ENCODE measurements around the gene PPM1H. TPM values are rescaled to one million over a fixed set of nuclear protein-coding genes. Genes with fewer than 3 reads are reported as not detected.

PPM1H gene
- polyA plus RNA-seq, 1 of the 3 experiments (the other 2 are of a cell fraction) = 0.13 TPM

- H3F3A ChIP-seq (replicated peaks; ENCODE audit: insufficient read depth) = no peaks in the 10 kb centered on the region
- no peaks in the 10 kb centered on the region for H3K9me2 ChIP-seq
- no peak overlapping the region for H3K9ac ChIP-seq
- TF ChIP-seq PBX3 (IDR thresholded peaks at IDR 0.05) (no peak), MXI1 (IDR thresholded peaks at IDR 0.05; ENCODE audit: low read depth, low read length) (no peak), EP300 (IDR thresholded peaks at IDR 0.05; ENCODE audit: borderline replicate concordance in 1 of 2, low read depth in 1 of 2, low read length in 1 of 2) (no peak), FOXJ3 (CRISPR knock-in tag; IDR thresholded peaks at IDR 0.05) (no peak)
- POLR2A ChIA-PET = no interaction called here
- no peak overlapping the region for H3K27ac ChIP-seq (ENCODE audit: low read depth in 2 of 2, low read length in 1 of 2)
- no peak overlapping the region for H3K4me2 ChIP-seq
- peaks cover 0 to 3% of the 10 kb centered on the region in 2 experiments; a peak in 1 of 4 replicates for H3K4me1 ChIP-seq (ENCODE audit: control insufficient read depth in 1 of 2, insufficient read depth in 2 of 2, low read depth in 1 of 2, low read length in 1 of 2)
- no peak for DNase-seq
- no peaks in the 10 kb centered on the region for H4K20me1 ChIP-seq (ENCODE audit: insufficient read depth)
- H3K36me3 ChIP-seq (replicated peaks in 1 of 2; ENCODE audit: control insufficient read depth in 1 of 2, insufficient read depth in 2 of 2, low read length in 1 of 2) = no peaks in the 10 kb centered on the region
- no peak overlapping the region for H2AFZ ChIP-seq (ENCODE audit: low read depth)
- 47% methylated on average over 3 of the region's 3 CpGs for WGBS (ENCODE audit: low lambda C conversion rate)
- H3K79me2 ChIP-seq (ENCODE audit: insufficient read depth) = no peaks in the 10 kb centered on the region
- CTCF ChIA-PET = no interaction called here
- H3K27me3 ChIP-seq (ENCODE audit: insufficient read depth) = no peaks in the 10 kb centered on the region
- no peak overlapping the region for H3K4me3 ChIP-seq (ENCODE audit: low read depth in 2 of 2, low read length in 1 of 2)
- H3K9me3 ChIP-seq = no peaks in the 10 kb centered on the region
Observed at GRCh38 chr12:62805517-62805916, 129.4 kb downstream of the PPM1H start.

- POLR2A ChIA-PET = no interaction called here
- Histone ChIP-seq H3K4me1 (ENCODE audit: control insufficient read depth in 1 of 2, insufficient read depth in 2 of 2, low read depth in 1 of 2, low read length in 1 of 2) (peaks cover 0 to 3% of the 10 kb centered on the region in 2 experiments; a peak in 1 of 4 replicates), H3K9me3 (no peaks in the 10 kb centered on the region), H3K79me2 (ENCODE audit: insufficient read depth) (no peaks in the 10 kb centered on the region), H4K20me1 (ENCODE audit: insufficient read depth) (no peaks in the 10 kb centered on the region), H3K27ac (ENCODE audit: low read depth in 2 of 2, low read length in 1 of 2) (no peak overlapping the region), H3K36me3 (replicated peaks in 1 of 2; ENCODE audit: control insufficient read depth in 1 of 2, insufficient read depth in 2 of 2, low read length in 1 of 2) (no peaks in the 10 kb centered on the region), H3K4me2 (no peak overlapping the region), H3K27me3 (ENCODE audit: insufficient read depth) (no peaks in the 10 kb centered on the region), H3K4me3 (ENCODE audit: low read depth in 2 of 2, low read length in 1 of 2) (no peak overlapping the region), H3F3A (replicated peaks; ENCODE audit: insufficient read depth) (no peaks in the 10 kb centered on the region), H3K9me2 (no peaks in the 10 kb centered on the region), H2AFZ (ENCODE audit: low read depth) (no peak overlapping the region), H3K9ac (no peak overlapping the region)
- WGBS (ENCODE audit: low lambda C conversion rate) = 86% methylated on average over 2 of the region's 2 CpGs
- TF ChIP-seq MEF2A (IDR thresholded peaks at IDR 0.05; ENCODE audit: borderline replicate concordance, low read depth) (no peak), FOSL2 (IDR thresholded peaks at IDR 0.05; ENCODE audit: borderline replicate concordance, low read depth) (no peak), NRF1 (IDR thresholded peaks at IDR 0.05; ENCODE audit: low read depth, low read length) (no peak), NFIC (IDR thresholded peaks at IDR 0.05; ENCODE audit: borderline replicate concordance) (no peak), FOXJ3 (CRISPR knock-in tag; IDR thresholded peaks at IDR 0.05) (no peak), IRF3 (IDR thresholded peaks at IDR 0.05; ENCODE audit: low read depth, low read length) (no peak), GATA2 (CRISPR knock-in tag; IDR thresholded peaks at IDR 0.05) (no peak), FOXM1 (IDR thresholded peaks at IDR 0.05; ENCODE audit: low read depth) (no peak), POLR2AphosphoS5 (IDR thresholded peaks at IDR 0.05; ENCODE audit: low read depth, low read length) (no peak), EZH2phosphoT487 (IDR thresholded peaks at IDR 0.05; ENCODE audit: borderline replicate concordance, low read depth) (no peak), USF1 (IDR thresholded peaks at IDR 0.05; ENCODE audit: borderline replicate concordance, low read depth) (no peak), SIN3A (IDR thresholded peaks at IDR 0.05; ENCODE audit: borderline replicate concordance, low read depth, low read length) (no peak), ZBTB33 (IDR thresholded peaks at IDR 0.05; ENCODE audit: borderline replicate concordance, low read depth) (no peak), RXRA (IDR thresholded peaks at IDR 0.05; ENCODE audit: borderline replicate concordance, low read depth) (no peak), CTCF (IDR thresholded peaks at IDR 0.05) (no peak)
- CTCF ChIA-PET = interaction anchor here (0.6 to 8.4 kb wide), 7 partner anchors 7 to 366 kb away, joined by 3 to 68 read pairs (median 3); no protein-coding TSS in a partner anchor
- no peak for DNase-seq
Observed at GRCh38 chr12:62803756-62804155, 131.2 kb downstream of the PPM1H start.
